ENCODE data around the gene NTRK3.

NTRK3 gene

DNA sequence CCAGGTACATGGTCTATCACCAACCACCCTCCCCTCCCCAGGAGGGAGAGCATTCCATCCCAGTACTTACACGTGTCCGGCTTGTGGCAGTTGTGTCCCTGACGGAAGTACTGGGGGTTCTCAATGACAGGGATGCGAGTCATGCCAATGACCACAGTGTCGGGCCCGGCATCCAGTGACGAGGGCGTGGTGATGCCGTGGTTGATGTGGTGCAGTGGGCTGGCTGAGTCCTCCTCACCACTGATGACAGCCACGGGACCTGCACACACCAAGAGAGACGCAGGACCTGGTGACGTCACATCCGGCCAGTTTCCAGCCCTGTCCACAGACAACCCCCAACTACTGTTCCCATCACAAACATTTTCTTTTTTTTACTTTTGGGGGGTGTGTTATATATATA, 223.8 kb downstream of the NTRK3 start:
- TF ChIP-seq, protein P1, sequence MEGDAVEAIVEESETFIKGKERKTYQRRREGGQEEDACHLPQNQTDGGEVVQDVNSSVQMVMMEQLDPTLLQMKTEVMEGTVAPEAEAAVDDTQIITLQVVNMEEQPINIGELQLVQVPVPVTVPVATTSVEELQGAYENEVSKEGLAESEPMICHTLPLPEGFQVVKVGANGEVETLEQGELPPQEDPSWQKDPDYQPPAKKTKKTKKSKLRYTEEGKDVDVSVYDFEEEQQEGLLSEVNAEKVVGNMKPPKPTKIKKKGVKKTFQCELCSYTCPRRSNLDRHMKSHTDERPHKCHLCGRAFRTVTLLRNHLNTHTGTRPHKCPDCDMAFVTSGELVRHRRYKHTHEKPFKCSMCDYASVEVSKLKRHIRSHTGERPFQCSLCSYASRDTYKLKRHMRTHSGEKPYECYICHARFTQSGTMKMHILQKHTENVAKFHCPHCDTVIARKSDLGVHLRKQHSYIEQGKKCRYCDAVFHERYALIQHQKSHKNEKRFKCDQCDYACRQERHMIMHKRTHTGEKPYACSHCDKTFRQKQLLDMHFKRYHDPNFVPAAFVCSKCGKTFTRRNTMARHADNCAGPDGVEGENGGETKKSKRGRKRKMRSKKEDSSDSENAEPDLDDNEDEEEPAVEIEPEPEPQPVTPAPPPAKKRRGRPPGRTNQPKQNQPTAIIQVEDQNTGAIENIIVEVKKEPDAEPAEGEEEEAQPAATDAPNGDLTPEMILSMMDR (IDR thresholded peaks at IDR 0.05; ENCODE audit: insufficient read depth, low read depth, low read length, missing control alignments): no peak
- H3K4me3 ChIP-seq (ENCODE audit: low read length): no peak overlapping the region
- DNase-seq (ENCODE audit: low read depth): no peak

DNA sequence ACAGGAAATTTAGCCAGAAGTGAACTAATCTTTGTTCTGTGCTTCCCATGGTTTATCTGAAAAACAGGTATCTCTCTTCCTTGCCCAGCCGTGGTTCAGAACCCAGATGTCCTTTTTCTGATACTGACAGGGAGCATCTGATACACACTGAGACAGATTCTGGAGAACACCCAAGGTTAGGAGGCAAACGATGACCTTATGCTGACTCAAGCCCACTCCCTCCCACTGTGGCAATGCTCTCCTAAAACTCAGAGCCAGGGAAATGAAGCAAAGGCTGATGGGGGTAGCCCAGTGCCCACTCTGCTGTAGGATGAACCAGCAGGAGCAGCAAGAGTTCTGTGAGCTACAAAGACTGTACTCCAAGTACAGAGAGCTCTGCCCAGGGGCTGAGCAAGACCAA, 225.1 kb downstream of the NTRK3 start:
- TF ChIP-seq, protein P1 (IDR thresholded peaks at IDR 0.05; ENCODE audit: insufficient read depth, low read depth, low read length, missing control alignments): no peak
- no peak for DNase-seq (ENCODE audit: low read depth)
- no peak overlapping the region for H3K4me3 ChIP-seq (ENCODE audit: low read length)

DNA sequence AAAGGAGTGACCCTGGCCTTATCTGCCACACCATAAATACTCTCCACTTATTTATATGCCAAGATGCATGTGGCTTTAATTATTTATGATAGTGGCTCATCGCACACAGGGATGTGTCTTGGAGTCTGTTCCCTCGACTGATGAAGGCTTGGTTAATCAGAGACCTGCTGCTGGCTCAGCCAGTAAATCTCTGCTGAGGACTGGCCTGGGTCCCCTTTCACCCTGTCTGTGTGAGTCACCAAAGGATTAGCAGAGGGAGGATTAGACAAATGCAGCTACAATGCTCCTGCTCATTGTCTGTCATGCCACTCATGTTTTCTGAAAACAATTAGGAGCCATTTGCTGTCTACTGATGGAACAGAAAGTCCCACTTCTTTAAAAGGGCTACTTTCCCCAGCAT, 226.8 kb downstream of the NTRK3 start:
- H3K4me3 ChIP-seq (ENCODE audit: low read length): no peak overlapping the region
- no peak for DNase-seq (ENCODE audit: low read depth)
- TF ChIP-seq, protein P1 (IDR thresholded peaks at IDR 0.05; ENCODE audit: insufficient read depth, low read depth, low read length, missing control alignments): no peak

DNA sequence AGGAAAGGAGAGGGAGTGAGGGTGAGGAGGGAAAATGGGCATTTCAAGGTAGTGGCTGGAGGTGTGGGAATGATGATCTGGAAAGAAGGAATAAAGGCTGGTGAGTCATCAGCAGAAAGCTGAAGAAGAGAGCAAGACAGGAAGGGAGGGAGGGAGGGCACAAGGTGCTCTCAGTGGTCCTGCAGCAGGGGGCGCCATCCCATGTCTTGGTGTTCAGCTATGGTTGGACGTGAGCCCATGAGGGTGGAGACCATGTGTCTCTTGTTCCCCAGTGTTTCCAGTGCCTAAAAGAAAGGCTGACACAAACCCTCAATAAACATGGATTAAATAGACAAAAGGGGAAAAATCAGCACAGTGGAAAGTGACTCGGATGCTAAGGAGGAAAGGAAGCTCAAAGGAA, 228.5 kb downstream of the NTRK3 start:
- H3K4me3 ChIP-seq (ENCODE audit: low read length): no peak overlapping the region
- no peak for DNase-seq (ENCODE audit: low read depth)
- TF ChIP-seq, protein P1 (IDR thresholded peaks at IDR 0.05; ENCODE audit: insufficient read depth, low read depth, low read length, missing control alignments): no peak

DNA sequence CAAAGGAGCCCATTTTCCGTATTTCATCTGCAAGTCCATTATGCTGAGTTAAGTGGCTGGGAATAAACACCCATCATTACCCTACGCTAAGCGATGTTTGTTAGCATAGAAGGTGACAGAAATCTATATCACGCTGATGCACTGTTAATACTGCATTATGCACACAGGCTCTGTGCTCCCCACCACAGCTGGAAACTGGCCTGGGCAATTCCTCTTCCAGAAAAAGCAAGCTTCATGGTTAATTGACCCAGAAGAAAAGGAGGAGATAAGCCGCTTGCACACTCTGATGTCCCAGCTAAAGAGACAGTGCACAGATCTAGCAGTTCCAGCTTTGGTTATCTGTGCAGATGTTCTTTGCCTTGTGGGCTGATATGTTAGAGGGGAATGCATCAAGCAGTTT, 232.6 kb downstream of the NTRK3 start:
- no peak overlapping the region for H3K4me3 ChIP-seq (ENCODE audit: low read length)
- DNase-seq (ENCODE audit: low read depth): no peak
- TF ChIP-seq, protein P1 (IDR thresholded peaks at IDR 0.05; ENCODE audit: insufficient read depth, low read depth, low read length, missing control alignments): no peak

DNA sequence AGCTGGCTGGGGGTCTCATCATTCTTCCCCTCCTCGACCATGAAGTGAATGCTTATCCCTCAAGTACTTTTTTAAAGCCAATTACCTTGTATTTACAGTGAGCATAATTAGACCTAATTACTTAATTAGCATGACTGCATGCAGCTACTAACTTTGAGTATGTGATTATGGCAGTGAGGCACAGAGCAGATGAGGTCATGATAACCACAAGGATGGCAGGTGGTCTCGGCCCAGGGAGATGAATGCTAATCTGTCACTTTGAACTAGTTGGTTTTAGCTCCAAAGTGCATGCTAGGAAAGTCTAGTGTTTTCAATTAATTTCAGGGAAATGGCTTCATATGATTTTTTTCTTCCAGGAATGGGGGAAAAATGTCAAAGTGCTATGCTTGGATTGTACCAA, 233.8 kb downstream of the NTRK3 start:
- no peak for DNase-seq (ENCODE audit: low read depth)
- TF ChIP-seq, protein P1 (IDR thresholded peaks at IDR 0.05; ENCODE audit: insufficient read depth, low read depth, low read length, missing control alignments): no peak
- no peak overlapping the region for H3K4me3 ChIP-seq (ENCODE audit: low read length)

DNA sequence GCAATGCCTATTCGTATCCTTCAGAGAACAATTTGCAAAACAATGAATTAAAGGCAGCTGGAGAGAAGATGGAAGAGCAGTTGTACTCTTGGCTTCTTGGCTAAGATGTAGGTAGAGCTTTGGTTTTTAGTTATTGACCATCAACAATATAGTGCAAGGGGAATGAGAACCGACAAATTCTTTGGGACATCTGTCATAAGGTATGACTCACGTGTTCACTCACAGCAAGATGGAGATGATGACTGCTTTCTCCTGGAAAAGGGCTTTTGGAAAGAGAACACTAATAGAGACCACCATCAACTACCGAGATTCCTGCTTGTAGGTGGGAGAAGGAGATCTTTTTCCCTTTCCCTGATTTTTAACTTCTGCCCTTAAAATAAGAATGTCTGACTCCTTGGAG, 234.9 kb downstream of the NTRK3 start:
- TF ChIP-seq, protein P1 (IDR thresholded peaks at IDR 0.05; ENCODE audit: insufficient read depth, low read depth, low read length, missing control alignments): no peak
- H3K4me3 ChIP-seq (ENCODE audit: low read length): no peak overlapping the region
- no peak for DNase-seq (ENCODE audit: low read depth)
